H9 (cell line): ENCODE measurements around the gene HCN2. TPM values are rescaled to one million over a fixed set of nuclear protein-coding genes. Genes with fewer than 3 reads are reported as not detected.

Experiments
- DNase-seq: peaks from one replicate; pipeline ENCODE4 v3.0.0-alpha.2; 2017
- H2AFZ ChIP-seq: one replicate; pipeline ENCODE4 v1.6.1; 2013; ENCODE audit warnings: mild to moderate bottlenecking, low read length, control low read depth, moderate library complexity
- H2AK5ac ChIP-seq: 2 replicates; pipeline ENCODE4 v1.6.1; 2013; ENCODE audit warnings: low read length, control low read depth, mixed read lengths; ENCODE audit not compliant: insufficient read length
- H2BK120ac ChIP-seq: one replicate; pipeline ENCODE4 v1.6.1; 2013; ENCODE audit warnings: low read depth, mild to moderate bottlenecking, low read length, control low read depth, inconsistent platforms; ENCODE audit not compliant: poor library complexity, severe bottlenecking
- H2BK12ac ChIP-seq: 2 replicates; pipeline ENCODE4 v1.6.1; 2013; ENCODE audit warnings: low read length, control low read depth, mixed read lengths, low read depth; ENCODE audit not compliant: insufficient read length
- H2BK15ac ChIP-seq: 2 replicates; pipeline ENCODE4 v1.6.1; 2013; ENCODE audit warnings: low read depth, low read length, control low read depth
- H2BK20ac ChIP-seq: one replicate; pipeline ENCODE4 v1.6.1; 2013; ENCODE audit warnings: low read depth, mild to moderate bottlenecking, low read length, control low read depth, inconsistent platforms; ENCODE audit not compliant: poor library complexity, severe bottlenecking
- H2BK5ac ChIP-seq: 2 replicates; pipeline ENCODE4 v1.6.1; 2013; ENCODE audit warnings: low read length, control low read depth, mixed read lengths; ENCODE audit not compliant: insufficient read length
- H3K14ac ChIP-seq: 2 replicates; pipeline ENCODE4 v1.6.1; 2013; ENCODE audit warnings: low read length, control low read depth; ENCODE audit not compliant: insufficient read depth
- H3K18ac ChIP-seq: 2 replicates; pipeline ENCODE4 v1.6.1; 2013; ENCODE audit warnings: low read depth, mild to moderate bottlenecking, mixed read lengths, low read length, control low read depth; ENCODE audit not compliant: insufficient read length
- H3K23ac ChIP-seq: 2 replicates; pipeline ENCODE4 v1.6.1; 2013; ENCODE audit warnings: low read length, control low read depth, mixed read lengths, low read depth; ENCODE audit not compliant: insufficient read length
- H3K23me2 ChIP-seq: 2 replicates; pipeline ENCODE4 v1.6.1; 2013; ENCODE audit warnings: low read depth, mild to moderate bottlenecking, mixed read lengths, low read length, control low read depth; ENCODE audit not compliant: insufficient read length, poor library complexity, severe bottlenecking
- H3K27ac ChIP-seq: 2 replicates; pipeline ENCODE4 v1.5.1; 2013; ENCODE audit warnings: low read length, control low read depth, mixed read lengths, low read depth; ENCODE audit not compliant: insufficient read length
- H3K27me3 ChIP-seq: 2 replicates; pipeline ENCODE4 v1.6.1; 2013; ENCODE audit warnings: low read length, control low read depth, inconsistent platforms; ENCODE audit not compliant: insufficient read depth
- H3K4ac ChIP-seq: 2 replicates; pipeline ENCODE4 v1.6.1; 2013; ENCODE audit warnings: low read depth, mild to moderate bottlenecking, control low read depth, inconsistent platforms, low read length, moderate library complexity
- H3K4me1 ChIP-seq: 2 replicates; pipeline ENCODE4 v1.6.1; 2013; ENCODE audit warnings: low read length, control low read depth, inconsistent platforms; ENCODE audit not compliant: insufficient read depth
- H3K4me2 ChIP-seq: 2 replicates; pipeline ENCODE4 v1.6.1; 2013; ENCODE audit warnings: low read length, control low read depth, mixed read lengths; ENCODE audit not compliant: insufficient read length, insufficient read depth
- H3K56ac ChIP-seq: 2 replicates; pipeline ENCODE4 v1.6.1; 2013; ENCODE audit warnings: low read depth, mild to moderate bottlenecking, mixed read lengths, low read length, control low read depth; ENCODE audit not compliant: insufficient read length
- H3K79me1 ChIP-seq: 2 replicates; pipeline ENCODE4 v1.6.1; 2013; ENCODE audit warnings: low read depth, mild to moderate bottlenecking, moderate library complexity, low read length, control low read depth, inconsistent platforms; ENCODE audit not compliant: insufficient read depth, poor library complexity, severe bottlenecking
- H3K79me2 ChIP-seq: 2 replicates; pipeline ENCODE4 v1.6.1; 2013; ENCODE audit warnings: low read length, control low read depth, inconsistent platforms; ENCODE audit not compliant: insufficient read depth
- H3K9ac ChIP-seq: 2 replicates; pipeline ENCODE4 v1.6.1; 2013; ENCODE audit warnings: low read length, control low read depth, mixed read lengths; ENCODE audit not compliant: insufficient read length; ENCODE audit errors: extremely low read depth
- H3K9me3 ChIP-seq: one replicate; pipeline ENCODE4 v1.6.1; 2013; ENCODE audit warnings: low read depth, low read length, inconsistent platforms; ENCODE audit not compliant: control insufficient read depth
- H3T11ph ChIP-seq: one replicate; pipeline ENCODE4 v1.6.1; 2013; ENCODE audit warnings: mild to moderate bottlenecking, low read length, control low read depth, inconsistent platforms
- H4K20me1 ChIP-seq: one replicate; pipeline ENCODE4 v1.6.1; 2013; ENCODE audit not compliant: control insufficient read depth, insufficient read length, insufficient read depth
- H4K5ac ChIP-seq: 2 replicates; pipeline ENCODE4 v1.6.1; 2013; ENCODE audit warnings: low read depth, mild to moderate bottlenecking, mixed read lengths, low read length, control low read depth; ENCODE audit not compliant: insufficient read length
- H4K8ac ChIP-seq: replicated peaks from 2 replicates; pipeline ENCODE4 v1.6.1; 2013; ENCODE audit warnings: low read length, control low read depth, mixed read lengths, low read depth; ENCODE audit not compliant: insufficient read length
- H4K91ac ChIP-seq: 2 replicates; pipeline ENCODE4 v1.6.1; 2013; ENCODE audit warnings: low read depth, mild to moderate bottlenecking, moderate library complexity, mixed read lengths, low read length, control low read depth; ENCODE audit not compliant: insufficient read length
- H3K27ac Mint-ChIP-seq, 3 experiments: 2 replicates in 2 of 3; 3 replicates in 1 of 3; pipeline ENCODE4 v1.8.0; 2020 to 2021; ENCODE audit warnings: mixed read lengths in 3 of 3, mild to moderate bottlenecking in 1 of 3, moderate library complexity in 1 of 3
- H3K27me3 Mint-ChIP-seq: 2 replicates; pipeline ENCODE4 v1.8.0; 2021; ENCODE audit warnings: low read depth, mild to moderate bottlenecking, moderate library complexity, mixed read lengths
- H3K36me3 Mint-ChIP-seq, 3 experiments: 2 replicates in 2 of 3; 3 replicates in 1 of 3; pipeline ENCODE4 v1.8.0; 2020 to 2021; ENCODE audit warnings: low read depth in 3 of 3, mixed read lengths in 3 of 3; ENCODE audit not compliant: insufficient read depth in 1 of 3
- H3K4me1 Mint-ChIP-seq, 2 experiments: 2 replicates each; pipeline ENCODE4 v1.8.0; 2020; ENCODE audit warnings: mixed read lengths in 2 of 2
- H3K4me3 Mint-ChIP-seq, 2 experiments: 2 replicates in 1 of 2; 3 replicates in 1 of 2; pipeline ENCODE4 v1.8.0; 2020 to 2021; ENCODE audit warnings: mild to moderate bottlenecking in 2 of 2, mixed read lengths in 2 of 2, moderate library complexity in 1 of 2
- H3K9me3 Mint-ChIP-seq, 2 experiments: 2 replicates in 1 of 2; 3 replicates in 1 of 2; pipeline ENCODE4 v1.8.0; 2020; ENCODE audit warnings: mild to moderate bottlenecking in 2 of 2, mixed read lengths in 2 of 2, moderate library complexity in 1 of 2
- WGBS: extraction: QIAGEN DNeasy Blood & Tissue Kit; methylation state at CpG from one replicate; pipeline ENCODE4 v1.1.7; 2013; ENCODE audit warnings: missing lambda C conversion rate, low lambda C conversion rate, mixed read lengths; ENCODE audit not compliant: insufficient read length; ENCODE audit errors: extremely low coverage; 5-methylcytosine and 5-hydroxymethylcytosine counted together
- total RNA-seq: library from RNA; stranded (reverse); gene quantifications from 2 replicates; pipeline ENCODE4 v1.2.1, GENCODE V29; 2021
- TF ChIP-seq, protein P1 (sequence below): fragments of 200-600 bp; sonication (generic); conservative IDR thresholded peaks from 3 replicates; pipeline ENCODE4 v1.8.0; 2021; ENCODE audit warnings: antibody characterized with exemption, mild to moderate bottlenecking

The HCN2 gene
- total RNA-seq, 1 experiment from 2014 or later: 3.7 TPM

DNA sequence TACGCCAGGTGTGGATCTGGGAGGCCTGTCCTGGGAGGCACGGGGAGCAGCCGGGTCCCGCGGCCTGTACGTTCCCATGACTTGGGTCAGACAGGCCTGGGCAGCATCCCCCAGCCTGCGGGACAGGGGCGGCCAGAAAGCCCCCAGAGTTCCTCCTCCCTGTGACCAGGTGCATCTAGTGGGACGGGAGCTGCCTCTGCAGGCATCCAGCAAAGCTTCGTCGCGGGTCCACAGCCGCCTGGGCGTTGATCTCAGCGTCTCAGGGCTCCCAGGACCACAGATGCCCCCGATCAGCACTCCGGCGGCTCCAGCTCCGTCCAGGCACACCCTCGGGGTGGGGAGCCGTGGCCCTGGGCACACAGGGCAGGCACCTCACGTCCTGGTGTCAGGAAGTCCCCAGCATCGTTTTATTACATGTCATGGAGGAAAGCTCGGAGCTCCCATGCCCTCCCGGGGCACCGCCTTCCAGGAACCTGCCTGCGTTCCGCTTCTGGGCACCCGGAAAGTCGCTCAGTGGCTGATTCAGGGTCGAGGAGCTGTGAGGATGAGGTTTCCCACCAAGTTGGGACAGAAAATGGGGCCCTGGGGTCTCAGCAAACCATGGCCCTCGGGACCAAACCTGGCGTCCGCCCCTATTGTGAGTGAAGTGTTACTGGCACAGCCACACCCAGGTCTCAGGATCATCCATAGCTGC, 47.4 kb upstream of the HCN2 start:
- Mint-ChIP-seq H3K27me3 (peaks cover 11% of the 10 kb centered on the region), H3K36me3 (peaks cover 10 to 27% (median 21%) of the 10 kb centered on the region in 3 experiments), H3K4me1 (peaks cover 0 to 2% of the 10 kb centered on the region in 2 experiments; a peak in 2 of 4 replicates), H3K9me3 (no peaks in the 10 kb centered on the region), H3K27ac (0 out of 7 replicates have a peak overlapping the region, but pooled peaks of 1 of the 3 experiments have one; percentile 63), H3K4me3 (no peak overlapping the region)
- Histone ChIP-seq H2BK20ac (no peak overlapping the region), H4K8ac (no peak overlapping the region), H2BK120ac (no peak overlapping the region), H3T11ph (no peak overlapping the region), H2BK12ac (no peak overlapping the region), H3K79me1 (no peaks in the 10 kb centered on the region), H2AFZ (no peak overlapping the region), H3K56ac (no peak overlapping the region), H2BK15ac (no peak overlapping the region), H3K4ac (no peak overlapping the region), H4K5ac (no peak overlapping the region), H3K4me2 (no peak overlapping the region), H3K27ac (no peak overlapping the region), H3K9ac (no peak overlapping the region), H3K9me3 (no peaks in the 10 kb centered on the region), H4K20me1 (no peaks in the 10 kb centered on the region), H2BK5ac (no peak overlapping the region), H3K23me2 (no peaks in the 10 kb centered on the region), H3K23ac (no peak overlapping the region), H3K79me2 (no peaks in the 10 kb centered on the region), H2AK5ac (no peak overlapping the region), H3K18ac (no peak overlapping the region), H4K91ac (no peak overlapping the region), H3K14ac (no peak overlapping the region), H3K27me3 (no peaks in the 10 kb centered on the region), H3K4me1 (no peaks in the 10 kb centered on the region)
- WGBS: no CpG with 5 or more reads among the region's 34 CpGs
- peak; percentile 24 for DNase-seq
- TF ChIP-seq, protein P1, sequence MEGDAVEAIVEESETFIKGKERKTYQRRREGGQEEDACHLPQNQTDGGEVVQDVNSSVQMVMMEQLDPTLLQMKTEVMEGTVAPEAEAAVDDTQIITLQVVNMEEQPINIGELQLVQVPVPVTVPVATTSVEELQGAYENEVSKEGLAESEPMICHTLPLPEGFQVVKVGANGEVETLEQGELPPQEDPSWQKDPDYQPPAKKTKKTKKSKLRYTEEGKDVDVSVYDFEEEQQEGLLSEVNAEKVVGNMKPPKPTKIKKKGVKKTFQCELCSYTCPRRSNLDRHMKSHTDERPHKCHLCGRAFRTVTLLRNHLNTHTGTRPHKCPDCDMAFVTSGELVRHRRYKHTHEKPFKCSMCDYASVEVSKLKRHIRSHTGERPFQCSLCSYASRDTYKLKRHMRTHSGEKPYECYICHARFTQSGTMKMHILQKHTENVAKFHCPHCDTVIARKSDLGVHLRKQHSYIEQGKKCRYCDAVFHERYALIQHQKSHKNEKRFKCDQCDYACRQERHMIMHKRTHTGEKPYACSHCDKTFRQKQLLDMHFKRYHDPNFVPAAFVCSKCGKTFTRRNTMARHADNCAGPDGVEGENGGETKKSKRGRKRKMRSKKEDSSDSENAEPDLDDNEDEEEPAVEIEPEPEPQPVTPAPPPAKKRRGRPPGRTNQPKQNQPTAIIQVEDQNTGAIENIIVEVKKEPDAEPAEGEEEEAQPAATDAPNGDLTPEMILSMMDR: no peak
